IPS-15b (cell line): ENCODE results near the gene IMPACT.

Experiments
- H3K27me3 ChIP-seq: one replicate; pipeline ENCODE4 v1.6.1; 2013; ENCODE audit warnings: low read length; ENCODE audit not compliant: control insufficient read depth, insufficient read depth
- H3K36me3 ChIP-seq: one replicate; pipeline ENCODE4 v1.6.1; 2013; ENCODE audit warnings: low read length; ENCODE audit not compliant: control insufficient read depth, insufficient read depth
- H3K4me1 ChIP-seq: one replicate; pipeline ENCODE4 v1.6.1; 2013; ENCODE audit warnings: mild to moderate bottlenecking, low read length; ENCODE audit not compliant: control insufficient read depth, insufficient read depth
- H3K4me3 ChIP-seq: one replicate; pipeline ENCODE4 v1.5.1; 2013; ENCODE audit warnings: low read depth, low read length
- H3K9ac ChIP-seq: one replicate; pipeline ENCODE4 v1.6.1; 2013; ENCODE audit warnings: low read depth, mild to moderate bottlenecking, low read length
- H3K9me3 ChIP-seq: one replicate; pipeline ENCODE4 v1.6.1; 2013; ENCODE audit warnings: mild to moderate bottlenecking, low read length; ENCODE audit not compliant: control insufficient read depth, insufficient read depth

Gene IMPACT

GRCh38 chr18:24398540-24398939 is 27.9 kb upstream of the IMPACT start:
- Histone ChIP-seq H3K4me3 (peak overlapping the region; percentile 78), H3K9ac (peak overlapping the region; percentile 57), H3K36me3 (no peaks in the 10 kb centered on the region), H3K4me1 (peaks cover 29% of the 10 kb centered on the region), H3K9me3 (no peaks in the 10 kb centered on the region), H3K27me3 (no peaks in the 10 kb centered on the region)

GRCh38 chr18:24400587-24400986 is 25.9 kb upstream of the IMPACT start:
- Histone ChIP-seq H3K36me3 (no peaks in the 10 kb centered on the region), H3K9ac (no peak overlapping the region), H3K9me3 (no peaks in the 10 kb centered on the region), H3K4me3 (no peak overlapping the region), H3K4me1 (peaks cover 24% of the 10 kb centered on the region), H3K27me3 (no peaks in the 10 kb centered on the region)

GRCh38 chr18:24402209-24402785 is 24.2 kb upstream of the IMPACT start:
- no peak overlapping the region for H3K4me3 ChIP-seq
- no peaks in the 10 kb centered on the region for H3K36me3 ChIP-seq
- no peak overlapping the region for H3K9ac ChIP-seq
- peaks cover 24% of the 10 kb centered on the region for H3K4me1 ChIP-seq
- H3K9me3 ChIP-seq, result no peaks in the 10 kb centered on the region
- H3K27me3 ChIP-seq, result no peaks in the 10 kb centered on the region

- H3K9ac ChIP-seq, result no peak overlapping the region
- H3K9me3 ChIP-seq, result no peaks in the 10 kb centered on the region
- H3K4me3 ChIP-seq, result no peak overlapping the region
- no peaks in the 10 kb centered on the region for H3K27me3 ChIP-seq
- H3K36me3 ChIP-seq, result no peaks in the 10 kb centered on the region
- peaks cover 24% of the 10 kb centered on the region for H3K4me1 ChIP-seq
Observed at GRCh38 chr18:24403076-24403475, 23.4 kb upstream of the IMPACT start.

GRCh38 chr18:24404591-24404990 is 21.9 kb upstream of the IMPACT start:
- Histone ChIP-seq H3K4me1 (peaks cover 15% of the 10 kb centered on the region), H3K9ac (no peak overlapping the region), H3K27me3 (no peaks in the 10 kb centered on the region), H3K9me3 (no peaks in the 10 kb centered on the region), H3K4me3 (no peak overlapping the region), H3K36me3 (no peaks in the 10 kb centered on the region)

- no peaks in the 10 kb centered on the region for H3K9me3 ChIP-seq
- H3K4me3 ChIP-seq, result no peak overlapping the region
- H3K36me3 ChIP-seq, result no peaks in the 10 kb centered on the region
- no peak overlapping the region for H3K9ac ChIP-seq
- no peaks in the 10 kb centered on the region for H3K4me1 ChIP-seq
- no peaks in the 10 kb centered on the region for H3K27me3 ChIP-seq
Observed at GRCh38 chr18:24408496-24408895, 18.0 kb upstream of the IMPACT start.

GRCh38 chr18:24413148-24413547 is 13.3 kb upstream of the IMPACT start:
- Histone ChIP-seq H3K4me3 (no peak overlapping the region), H3K9ac (no peak overlapping the region)

GRCh38 chr18:24414349-24415003 is 12.0 kb upstream of the IMPACT start:
- Histone ChIP-seq H3K27me3 (no peaks in the 10 kb centered on the region), H3K36me3 (no peaks in the 10 kb centered on the region), H3K9me3 (no peaks in the 10 kb centered on the region), H3K4me3 (no peak overlapping the region), H3K4me1 (no peaks in the 10 kb centered on the region), H3K9ac (no peak overlapping the region)

More at GRCh38 chr18:24413148-24413547, 13.3 kb upstream of the IMPACT start:
- Histone ChIP-seq H3K36me3 (no peaks in the 10 kb centered on the region), H3K4me1 (no peaks in the 10 kb centered on the region), H3K27me3 (no peaks in the 10 kb centered on the region), H3K9me3 (no peaks in the 10 kb centered on the region)

- no peak overlapping the region for H3K4me3 ChIP-seq
- H3K36me3 ChIP-seq, result no peaks in the 10 kb centered on the region
- H3K4me1 ChIP-seq, result no peaks in the 10 kb centered on the region
Observed at GRCh38 chr18:24417480-24417879, 9.0 kb upstream of the IMPACT start.

GRCh38 chr18:24420551-24420950 is 5.9 kb upstream of the IMPACT start:
- Histone ChIP-seq H3K4me3 (no peak overlapping the region), H3K4me1 (peaks cover 1% of the 10 kb centered on the region), H3K9ac (no peak overlapping the region), H3K36me3 (no peaks in the 10 kb centered on the region), H3K27me3 (peaks cover 3% of the 10 kb centered on the region), H3K9me3 (no peaks in the 10 kb centered on the region)

More at GRCh38 chr18:24417480-24417879, 9.0 kb upstream of the IMPACT start:
- H3K9me3 ChIP-seq, result no peaks in the 10 kb centered on the region
- H3K27me3 ChIP-seq, result no peaks in the 10 kb centered on the region
- H3K9ac ChIP-seq, result no peak overlapping the region

GRCh38 chr18:24421831-24422230 is 4.6 kb upstream of the IMPACT start:
- Histone ChIP-seq H3K9ac (no peak overlapping the region), H3K9me3 (no peaks in the 10 kb centered on the region), H3K27me3 (peaks cover 3% of the 10 kb centered on the region), H3K4me3 (no peak overlapping the region), H3K4me1 (peaks cover 4% of the 10 kb centered on the region), H3K36me3 (no peaks in the 10 kb centered on the region)

GRCh38 chr18:24426073-24426397 is 435 bp upstream of the IMPACT start:
- Histone ChIP-seq H3K4me3 (peak overlapping the region; percentile 93), H3K4me1 (peaks cover 11% of the 10 kb centered on the region), H3K27me3 (peaks cover 3% of the 10 kb centered on the region), H3K9me3 (no peaks in the 10 kb centered on the region), H3K36me3 (peaks cover 4% of the 10 kb centered on the region), H3K9ac (peak overlapping the region; percentile 67)
